HepG2 (cell line): ENCODE results near the gene MAFF. TPM values are rescaled to one million over a fixed set of nuclear protein-coding genes. Genes with fewer than 3 reads are reported as not detected.

Source experiments
- ARHGAP35 ChIP-seq: sonication (generic); formaldehyde crosslinking; IDR thresholded peaks from 2 replicates; pipeline ENCODE4 v1.9.0; 2022; ENCODE audit warnings: mild to moderate bottlenecking, inconsistent platforms, moderate library complexity, missing genetic modification reagents, borderline replicate concordance
- ATRX ChIP-seq: sonication (generic); formaldehyde crosslinking; IDR thresholded peaks from 2 replicates; pipeline ENCODE4 v1.4.0; 2020; ENCODE audit warnings: missing genetic modification reagents, borderline replicate concordance
- ERF ChIP-seq: IDR thresholded peaks from 2 replicates; pipeline ENCODE4 v1.6.1; 2018; ENCODE audit warnings: missing biosample characterization, missing genetic modification reagents
- HCFC1 ChIP-seq: fragments of 150-350 bp; IDR thresholded peaks from 2 replicates; pipeline ENCODE4 v1.6.1; 2014; ENCODE audit warnings: low read depth, low read length
- IRF2 ChIP-seq: IDR thresholded peaks from 2 replicates; pipeline ENCODE4 v1.6.1; 2018; ENCODE audit warnings: missing genetic modification reagents, missing compliant biosample characterization
- SNRNP70 ChIP-seq: fragments of 200-400 bp; formaldehyde crosslinking; IDR thresholded peaks from 2 replicates; pipeline ENCODE4 v1.6.1; 2017; ENCODE audit warnings: mild to moderate bottlenecking, low read depth, low read length, moderate library complexity
- USF2 ChIP-seq, 2 experiments: sonication (generic) in 1 of 2; formaldehyde crosslinking in 1 of 2; IDR thresholded peaks; 2 replicates each; pipeline versions ENCODE4 v1.5.1 to v1.6.1; 2011 to 2020; ENCODE audit warnings: borderline replicate concordance in 1 of 2, low read depth in 1 of 2, low read length in 1 of 2, mild to moderate bottlenecking in 1 of 2, missing genetic modification reagents in 1 of 2, moderate library complexity in 1 of 2
- ZBTB20 ChIP-seq: sonication (generic); formaldehyde crosslinking; IDR thresholded peaks from 2 replicates; pipeline ENCODE4 v1.8.1; 2023; ENCODE audit warnings: missing genetic modification reagents, low read depth, mild to moderate bottlenecking, borderline replicate concordance
- ZSCAN21 ChIP-seq: sonication (generic); formaldehyde crosslinking; IDR thresholded peaks from 2 replicates; pipeline ENCODE4 v1.8.0; 2022; ENCODE audit warnings: mild to moderate bottlenecking, missing genetic modification reagents, moderate library complexity, borderline replicate concordance
- polyA plus RNA-seq, 8 experiments: library from polyadenylated mRNA; depleted of rRNA in 3 of 8; stranded (reverse) in 7 of 8; unstranded in 1 of 8; fragments of >200 nt; fragmentation: Illumina TruSeq in 4 of 8; extraction: Trizol in 4 of 8; gene quantifications; 2 replicates each; pipeline versions ENCODE4 v1.2.1 to v1.2.3, GENCODE V29; 2011 to 2016; ENCODE audit warnings: low read depth in 4 of 8, missing spikeins in 1 of 8, mixed read lengths in 1 of 8; ENCODE audit not compliant: insufficient read depth in 1 of 8
- total RNA-seq, 5 experiments: library from RNA; depleted of rRNA; stranded (reverse); fragments of >200 nt; fragmentation: Illumina TruSeq; extraction: Trizol; gene quantifications; 2 replicates each; pipeline ENCODE4 v1.2.3, GENCODE V29; 2016; ENCODE audit warnings: low read depth in 1 of 5
- TF ChIP-seq, protein P1 (sequence below): sonication (generic); formaldehyde crosslinking; IDR thresholded peaks from 2 replicates; pipeline ENCODE4 v1.8.0; 2022; ENCODE audit warnings: mild to moderate bottlenecking, missing genetic modification reagents, moderate library complexity
- TF ChIP-seq, protein P2 (sequence below): sonication (generic); formaldehyde crosslinking; IDR thresholded peaks from 2 replicates; pipeline ENCODE4 v1.5.1; 2020; ENCODE audit warnings: mild to moderate bottlenecking, moderate library complexity, missing genetic modification reagents
- TF ChIP-seq, protein P3 (sequence below): sonication (generic); formaldehyde crosslinking; IDR thresholded peaks from 2 replicates; pipeline ENCODE4 v1.8.0; 2022; ENCODE audit warnings: missing genetic modification reagents, mild to moderate bottlenecking, inconsistent platforms, borderline replicate concordance
- TF ChIP-seq, protein P4 (sequence below): sonication (generic); formaldehyde crosslinking; conservative IDR thresholded peaks from 2 replicates; pipeline ENCODE4 v1.8.0; 2022; ENCODE audit warnings: mild to moderate bottlenecking, moderate library complexity, missing genetic modification reagents
- TF ChIP-seq, protein P5 (sequence below): sonication (generic); formaldehyde crosslinking; conservative IDR thresholded peaks from 2 replicates; pipeline ENCODE4 v1.4.0; 2020; ENCODE audit warnings: mild to moderate bottlenecking, missing genetic modification reagents, moderate library complexity

Gene MAFF
- total and polyA plus RNA-seq, 2 of the 13 experiments (the other 11 are each of a cell fraction or from before 2014, with no cell fraction given) = 5.4 to 14.3 TPM

GRCh38 chr22:38262051-38262795 is 60.4 kb downstream of the MAFF start (continued):
- TF ChIP-seq, protein P1, sequence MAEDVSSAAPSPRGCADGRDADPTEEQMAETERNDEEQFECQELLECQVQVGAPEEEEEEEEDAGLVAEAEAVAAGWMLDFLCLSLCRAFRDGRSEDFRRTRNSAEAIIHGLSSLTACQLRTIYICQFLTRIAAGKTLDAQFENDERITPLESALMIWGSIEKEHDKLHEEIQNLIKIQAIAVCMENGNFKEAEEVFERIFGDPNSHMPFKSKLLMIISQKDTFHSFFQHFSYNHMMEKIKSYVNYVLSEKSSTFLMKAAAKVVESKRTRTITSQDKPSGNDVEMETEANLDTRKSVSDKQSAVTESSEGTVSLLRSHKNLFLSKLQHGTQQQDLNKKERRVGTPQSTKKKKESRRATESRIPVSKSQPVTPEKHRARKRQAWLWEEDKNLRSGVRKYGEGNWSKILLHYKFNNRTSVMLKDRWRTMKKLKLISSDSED = no peak
- TF ChIP-seq USF2 (IDR thresholded peaks at IDR 0.05; ENCODE audit: low read depth, low read length) (0 out of 2 replicates have a peak, but pooled peaks have one; percentile 3), USF2 (CRISPR knock-in tag; IDR thresholded peaks at IDR 0.05; ENCODE audit: borderline replicate concordance) (no peak), IRF2 (CRISPR knock-in tag) (peak; percentile 16; the same call in 1 of the 2 replicates), ZSCAN21 (CRISPR knock-in tag) (peak; percentile 28; the same call in 1 of the 2 replicates), HCFC1 (0 out of 2 replicates have a peak, but pooled peaks have one; percentile 8), ARHGAP35 (CRISPR knock-in tag) (no peak), SNRNP70 (no peak), ERF (CRISPR knock-in tag) (peak; percentile 44; the same call in 1 of the 2 replicates), ZBTB20 (CRISPR knock-in tag) (peak; percentile 59; the same call in 1 of the 2 replicates), ATRX (CRISPR knock-in tag) (no peak)
- TF ChIP-seq, protein P2, sequence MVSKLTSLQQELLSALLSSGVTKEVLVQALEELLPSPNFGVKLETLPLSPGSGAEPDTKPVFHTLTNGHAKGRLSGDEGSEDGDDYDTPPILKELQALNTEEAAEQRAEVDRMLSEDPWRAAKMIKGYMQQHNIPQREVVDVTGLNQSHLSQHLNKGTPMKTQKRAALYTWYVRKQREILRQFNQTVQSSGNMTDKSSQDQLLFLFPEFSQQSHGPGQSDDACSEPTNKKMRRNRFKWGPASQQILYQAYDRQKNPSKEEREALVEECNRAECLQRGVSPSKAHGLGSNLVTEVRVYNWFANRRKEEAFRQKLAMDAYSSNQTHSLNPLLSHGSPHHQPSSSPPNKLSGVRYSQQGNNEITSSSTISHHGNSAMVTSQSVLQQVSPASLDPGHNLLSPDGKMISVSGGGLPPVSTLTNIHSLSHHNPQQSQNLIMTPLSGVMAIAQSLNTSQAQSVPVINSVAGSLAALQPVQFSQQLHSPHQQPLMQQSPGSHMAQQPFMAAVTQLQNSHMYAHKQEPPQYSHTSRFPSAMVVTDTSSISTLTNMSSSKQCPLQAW (CRISPR knock-in tag) = peak; percentile 65
- TF ChIP-seq, protein P3, sequence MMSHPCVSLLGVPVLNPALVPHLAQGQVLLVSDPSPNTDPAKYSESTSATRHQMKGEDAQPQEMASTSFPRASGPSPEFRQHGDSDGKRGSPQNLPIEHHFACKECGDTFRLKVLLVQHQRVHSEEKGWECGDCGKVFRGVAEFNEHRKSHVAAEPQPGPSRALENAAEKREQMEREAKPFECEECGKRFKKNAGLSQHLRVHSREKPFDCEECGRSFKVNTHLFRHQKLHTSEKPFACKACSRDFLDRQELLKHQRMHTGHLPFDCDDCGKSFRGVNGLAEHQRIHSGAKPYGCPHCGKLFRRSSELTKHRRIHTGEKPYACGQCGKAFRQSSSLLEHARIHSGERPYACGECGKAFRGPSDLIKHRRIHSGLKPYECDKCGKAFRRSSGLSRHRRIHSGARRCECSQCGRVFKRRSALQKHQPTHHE (CRISPR knock-in tag) = 0 out of 2 replicates have a peak, but pooled peaks have one; percentile 55
- TF ChIP-seq, protein P4, sequence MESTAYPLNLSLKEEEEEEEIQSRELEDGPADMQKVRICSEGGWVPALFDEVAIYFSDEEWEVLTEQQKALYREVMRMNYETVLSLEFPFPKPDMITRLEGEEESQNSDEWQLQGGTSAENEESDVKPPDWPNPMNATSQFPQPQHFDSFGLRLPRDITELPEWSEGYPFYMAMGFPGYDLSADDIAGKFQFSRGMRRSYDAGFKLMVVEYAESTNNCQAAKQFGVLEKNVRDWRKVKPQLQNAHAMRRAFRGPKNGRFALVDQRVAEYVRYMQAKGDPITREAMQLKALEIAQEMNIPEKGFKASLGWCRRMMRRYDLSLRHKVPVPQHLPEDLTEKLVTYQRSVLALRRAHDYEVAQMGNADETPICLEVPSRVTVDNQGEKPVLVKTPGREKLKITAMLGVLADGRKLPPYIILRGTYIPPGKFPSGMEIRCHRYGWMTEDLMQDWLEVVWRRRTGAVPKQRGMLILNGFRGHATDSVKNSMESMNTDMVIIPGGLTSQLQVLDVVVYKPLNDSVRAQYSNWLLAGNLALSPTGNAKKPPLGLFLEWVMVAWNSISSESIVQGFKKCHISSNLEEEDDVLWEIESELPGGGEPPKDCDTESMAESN (CRISPR knock-in tag) = no peak
- TF ChIP-seq, protein P5, sequence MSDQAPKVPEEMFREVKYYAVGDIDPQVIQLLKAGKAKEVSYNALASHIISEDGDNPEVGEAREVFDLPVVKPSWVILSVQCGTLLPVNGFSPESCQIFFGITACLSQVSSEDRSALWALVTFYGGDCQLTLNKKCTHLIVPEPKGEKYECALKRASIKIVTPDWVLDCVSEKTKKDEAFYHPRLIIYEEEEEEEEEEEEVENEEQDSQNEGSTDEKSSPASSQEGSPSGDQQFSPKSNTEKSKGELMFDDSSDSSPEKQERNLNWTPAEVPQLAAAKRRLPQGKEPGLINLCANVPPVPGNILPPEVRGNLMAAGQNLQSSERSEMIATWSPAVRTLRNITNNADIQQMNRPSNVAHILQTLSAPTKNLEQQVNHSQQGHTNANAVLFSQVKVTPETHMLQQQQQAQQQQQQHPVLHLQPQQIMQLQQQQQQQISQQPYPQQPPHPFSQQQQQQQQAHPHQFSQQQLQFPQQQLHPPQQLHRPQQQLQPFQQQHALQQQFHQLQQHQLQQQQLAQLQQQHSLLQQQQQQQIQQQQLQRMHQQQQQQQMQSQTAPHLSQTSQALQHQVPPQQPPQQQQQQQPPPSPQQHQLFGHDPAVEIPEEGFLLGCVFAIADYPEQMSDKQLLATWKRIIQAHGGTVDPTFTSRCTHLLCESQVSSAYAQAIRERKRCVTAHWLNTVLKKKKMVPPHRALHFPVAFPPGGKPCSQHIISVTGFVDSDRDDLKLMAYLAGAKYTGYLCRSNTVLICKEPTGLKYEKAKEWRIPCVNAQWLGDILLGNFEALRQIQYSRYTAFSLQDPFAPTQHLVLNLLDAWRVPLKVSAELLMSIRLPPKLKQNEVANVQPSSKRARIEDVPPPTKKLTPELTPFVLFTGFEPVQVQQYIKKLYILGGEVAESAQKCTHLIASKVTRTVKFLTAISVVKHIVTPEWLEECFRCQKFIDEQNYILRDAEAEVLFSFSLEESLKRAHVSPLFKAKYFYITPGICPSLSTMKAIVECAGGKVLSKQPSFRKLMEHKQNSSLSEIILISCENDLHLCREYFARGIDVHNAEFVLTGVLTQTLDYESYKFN (CRISPR knock-in tag) = peak; percentile 30
